GM21786 (cell line): ENCODE measurements around the gene FAM162B.
"Not testable (repeated sequence)": the region's sequence is repeated elsewhere in the genome, so short reads cannot be mapped to it uniquely, and the experiment has no call there.

Experiments
- ATAC-seq: cut with Tn5 transposase; IDR thresholded peaks from one replicate; pipeline ENCODE4 v1.9.1; 2021; ENCODE audit not compliant: unreplicated experiment

Gene FAM162B

DNA sequence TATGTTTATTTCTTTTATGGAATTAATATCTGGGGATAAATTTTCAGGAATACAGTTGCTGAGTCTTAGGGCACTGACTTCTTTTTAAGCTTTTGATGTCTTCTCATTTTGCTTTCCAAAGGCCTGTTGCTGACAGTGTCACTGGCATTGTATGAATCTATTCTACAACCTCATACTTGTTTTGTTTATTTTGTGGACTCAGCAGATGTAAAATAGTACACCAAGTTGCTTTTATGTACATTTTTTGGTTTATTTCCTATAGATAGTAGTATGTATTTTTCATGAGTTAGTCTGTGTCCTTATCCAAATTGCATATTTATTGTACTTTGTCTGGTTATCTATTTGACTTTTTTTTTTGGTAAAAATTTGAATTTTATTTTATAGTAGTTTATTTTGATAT is 35.0 kb downstream of the FAM162B start:
- ATAC-seq = no peak

DNA sequence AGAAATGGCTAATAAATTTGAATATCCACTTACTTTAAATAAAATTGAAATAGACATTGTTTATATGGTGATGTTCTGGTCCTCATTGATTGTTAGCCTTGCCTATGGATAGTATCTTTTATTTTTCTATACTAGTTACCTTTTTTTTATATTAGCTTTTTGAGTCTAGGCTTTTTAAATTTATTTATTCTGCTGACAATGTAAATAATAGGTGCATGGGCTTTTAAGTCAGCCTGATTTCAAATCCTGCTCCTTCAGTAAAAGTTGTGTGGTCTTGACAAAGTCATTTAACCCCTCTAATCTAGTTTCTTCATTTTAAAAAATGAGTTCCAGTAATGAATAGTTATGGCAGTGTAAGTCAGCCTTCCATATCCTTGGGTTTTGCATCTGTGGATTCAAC is 38.6 kb downstream of the FAM162B start:
- no peak for ATAC-seq

DNA sequence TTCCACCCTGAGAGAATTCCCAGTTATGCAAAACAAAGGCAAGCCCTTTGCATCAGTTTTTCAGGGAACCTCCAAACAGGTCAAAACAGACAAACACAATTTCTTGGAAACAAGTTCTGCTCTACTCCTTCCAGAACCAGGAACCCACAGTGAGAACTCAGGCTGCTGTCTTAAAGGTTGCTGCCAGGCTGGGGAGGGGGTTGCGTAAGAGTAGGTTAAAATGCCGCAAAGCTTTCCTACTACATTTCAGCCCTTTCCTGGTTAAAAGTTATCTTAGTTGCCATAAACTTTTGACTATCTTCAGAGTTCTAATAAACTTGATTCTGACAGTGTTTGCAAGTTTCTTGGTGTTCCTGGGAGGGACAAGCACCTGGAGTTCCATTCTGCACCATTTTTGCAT is 50.8 kb downstream of the FAM162B start:
- no peak for ATAC-seq

DNA sequence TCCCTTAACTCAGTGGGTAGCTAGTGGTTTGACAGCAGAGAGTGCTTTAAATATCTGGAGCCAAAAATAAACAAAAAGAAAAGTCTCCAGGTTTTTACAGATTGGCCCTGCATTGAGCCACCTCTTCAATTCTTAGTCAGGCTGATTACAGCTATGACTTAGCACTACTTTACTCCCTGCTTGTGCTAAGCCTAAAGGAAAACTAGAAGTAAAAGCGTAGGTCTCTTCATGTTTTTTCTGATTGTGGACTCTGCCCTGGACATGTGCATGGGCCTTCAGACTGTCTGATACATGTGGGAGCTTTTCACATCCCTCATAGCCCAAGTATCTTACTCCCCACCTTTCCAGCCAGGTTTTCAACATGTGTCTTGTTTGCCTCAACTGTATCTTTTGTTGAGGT is 51.2 kb downstream of the FAM162B start:
- ATAC-seq = no peak

DNA sequence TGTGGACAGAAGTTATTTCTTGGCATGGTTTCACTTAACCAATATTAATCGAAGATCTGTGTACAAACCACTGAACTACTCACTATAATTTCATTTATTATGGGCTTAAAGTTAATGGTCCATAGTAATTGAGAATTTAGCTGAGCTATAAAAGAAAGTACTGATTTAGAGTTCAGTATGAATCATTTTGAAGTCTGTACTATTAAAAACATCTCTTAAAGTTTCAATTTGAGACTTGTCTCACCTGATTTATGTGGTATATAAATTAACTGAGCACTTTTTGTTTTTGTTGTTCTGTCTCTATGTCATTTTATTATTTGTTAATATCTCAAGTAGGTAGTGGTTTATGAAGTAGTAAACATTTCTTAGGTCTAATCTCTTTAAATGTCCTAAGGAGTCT is 59.6 kb downstream of the FAM162B start:
- no peak for ATAC-seq

DNA sequence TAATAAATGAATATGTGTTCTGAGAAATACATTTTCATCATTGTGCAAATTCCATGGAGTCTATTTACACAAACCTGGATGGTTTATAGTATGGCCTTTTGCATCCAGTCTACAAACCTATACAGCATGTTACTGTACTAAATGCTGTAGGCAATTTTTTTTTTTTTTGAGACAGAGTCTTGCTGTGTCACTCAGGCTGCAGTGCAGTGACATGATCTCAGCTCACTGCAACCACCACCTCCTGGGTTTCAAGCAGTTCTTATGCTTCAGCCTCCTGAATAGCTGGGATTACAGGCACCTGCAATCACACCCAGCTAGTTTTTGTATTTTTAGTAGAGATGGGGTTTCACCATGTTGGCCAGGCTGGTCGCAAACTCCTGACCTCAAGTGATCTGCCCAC is 61.6 kb downstream of the FAM162B start:
- not testable (repeated sequence) for ATAC-seq
